ENCODE results near the gene ARMC5.

GRCh38 chr16:31502981-31503380 is 43.7 kb downstream of the ARMC5 start:
- no peak for TF ChIP-seq CTCF (IDR thresholded peaks at IDR 0.05 in 2 of 3, conservative IDR thresholded peaks at IDR 0.05 in 1 of 3; ENCODE audit: borderline replicate concordance in 1 of 3, insufficient read depth in 1 of 3, low read depth in 2 of 3, low read length in 2 of 3)
- no peak for TF ChIP-seq SP1 (IDR thresholded peaks at IDR 0.05; ENCODE audit: low read depth)
- no peak for TF ChIP-seq POLR2AphosphoS5 (IDR thresholded peaks at IDR 0.05; ENCODE audit: low read depth, low read length)
- TF ChIP-seq MAX (IDR thresholded peaks at IDR 0.05), result no peak
- no peak for TF ChIP-seq SIN3A (IDR thresholded peaks at IDR 0.05; ENCODE audit: low read depth)
- no peak for TF ChIP-seq CEBPB (IDR thresholded peaks at IDR 0.05; ENCODE audit: low read depth)
- TF ChIP-seq ZNF274 (IDR thresholded peaks at IDR 0.05; ENCODE audit: low read depth, low read length), result no peak
- TF ChIP-seq EZH2 (IDR thresholded peaks at IDR 0.05), result no peak
- no peak for TF ChIP-seq POLR2A (IDR thresholded peaks at IDR 0.05; ENCODE audit: borderline replicate concordance, extremely low read depth, insufficient read depth, insufficient read length)
- TF ChIP-seq YY1 (IDR thresholded peaks at IDR 0.05; ENCODE audit: extremely low read depth, insufficient replicate concordance, low read depth, low read length), result no peak

Data from HCT116 (cell line).